Adrenal gland (tissue), 12 donors: Measurements from ENCODE around the gene PPFIA3. TPM values are rescaled to one million over a fixed set of nuclear protein-coding genes. Genes with fewer than 3 reads are reported as not detected.
"Not testable (repeated sequence)": the region's sequence is repeated elsewhere in the genome, so short reads cannot be mapped to it uniquely, and the experiment has no call there.

Source experiments
- DNase-seq, 7 donors: peaks; one replicate each; pipeline ENCODE4 v3.0.0-alpha.2; 2019 to 2020
- H3K27ac ChIP-seq, 5 donors: fragments of 200-600 bp; sonication (generic) in 4 of 5; 1 replicate in 3 of 5; 2 replicates in 2 of 5; pipeline versions ENCODE4 v1.5.1 to v1.8.0; 2016 to 2020; ENCODE audit warnings: mild to moderate bottlenecking in 1 of 5
- H3K27me3 ChIP-seq: fragments of 200-600 bp; 2 replicates; pipeline ENCODE4 v1.8.0; 2021
- H3K36me3 ChIP-seq, 2 donors: fragments of 200-600 bp; replicated peaks in 1 of 2; 1 replicate in 1 of 2; 2 replicates in 1 of 2; pipeline versions ENCODE4 v1.5.1 to v1.8.0; 2018 to 2022
- H3K4me1 ChIP-seq, 2 donors: fragments of 200-600 bp; replicated peaks in 1 of 2; 1 replicate in 1 of 2; 2 replicates in 1 of 2; pipeline versions ENCODE4 v1.5.1 to v1.8.0; 2018 to 2021
- H3K4me3 ChIP-seq, 4 donors: fragments of 200-600 bp; sonication (generic) in 3 of 4; one replicate each; pipeline ENCODE4 v1.5.1; 2016 to 2018
- H3K9me3 ChIP-seq, 3 donors: fragments of 200-600 bp; sonication (generic) in 1 of 3; replicated peaks in 1 of 3; 1 replicate in 2 of 3; 2 replicates in 1 of 3; pipeline versions ENCODE4 v1.5.1 to v1.8.0; 2016 to 2021
- CTCF ChIP-seq, 6 experiments: fragments of 450-650 bp in 4 of 6; fragments of 200-600 bp in 2 of 6; sonication (generic) in 1 of 6; IDR thresholded peaks; 1 replicate in 5 of 6; 2 replicates in 1 of 6; pipeline versions ENCODE4 v1.5.1 to v1.8.0; 2016 to 2021; ENCODE audit warnings: antibody characterized with exemption in 6 of 6, mild to moderate bottlenecking in 2 of 6, moderate library complexity in 1 of 6
- POLR2A ChIP-seq, 2 donors: fragments of 450-650 bp; IDR thresholded peaks; one replicate each; pipeline ENCODE4 v1.6.1; 2017; ENCODE audit warnings: antibody characterized with exemption in 2 of 2, mild to moderate bottlenecking in 2 of 2, moderate library complexity in 1 of 2
- WGBS, 4 donors: extraction: QIAGEN DNeasy Blood & Tissue Kit in 2 of 4; methylation state at CpG; one replicate each; pipeline versions ENCODE4 v1.1.5 to v1.1.7; 2013 to 2017; 5-methylcytosine and 5-hydroxymethylcytosine counted together
- intact Hi-C, 2 donors: fragments of 100-400 bp; cut with DNase I; formaldehyde crosslinking; loops; one replicate each; pipeline versions ENCODE4 v1.14.1 to v1.15.0; 2022 to 2023
- polyA plus RNA-seq, 3 donors: library from polyadenylated mRNA; stranded (reverse); fragments of 200-250 nt in 2 of 3; fragments of 350-450 nt in 1 of 3; fragmentation: Illumina TruSeq in 1 of 3; extraction: RNeasy Lipid Tissue Mini Kit (QIAGEN cat#74804) in 1 of 3; gene quantifications; one replicate each; pipeline ENCODE4 v1.2.3, GENCODE V29; 2013 to 2014
- total RNA-seq, 9 donors: library from RNA; depleted of rRNA in 4 of 9; stranded (reverse); fragments of >200 nt in 4 of 9; fragments of 120-200 nt in 1 of 9; fragmentation: NEBNext Ultra II Directional in 1 of 9; extraction: Animal tissue kit (Norgen Biotek cat#: 25700) in 1 of 9; gene quantifications; one replicate each; pipeline versions ENCODE4 v1.1.0 to v1.2.4, GENCODE V29; 2013 to 2023
- donor health status: healthy with polysubstance abuse.
- donor health status: Bipolar disorder and iron deficiency.
- donor health status: DM: yes; HTN: yes; CAD: no.
- donor health status: DM: no; HTN: no; CAD: no.
- donor health status: DM: no; HTN: no; CAD: no.
- donor health status: DM: yes; HTN: yes; CAD: no.

The PPFIA3 gene
- total and polyA plus RNA-seq, 12 donors: 2.9 to 60.2 (median 14.9) TPM

DNA sequence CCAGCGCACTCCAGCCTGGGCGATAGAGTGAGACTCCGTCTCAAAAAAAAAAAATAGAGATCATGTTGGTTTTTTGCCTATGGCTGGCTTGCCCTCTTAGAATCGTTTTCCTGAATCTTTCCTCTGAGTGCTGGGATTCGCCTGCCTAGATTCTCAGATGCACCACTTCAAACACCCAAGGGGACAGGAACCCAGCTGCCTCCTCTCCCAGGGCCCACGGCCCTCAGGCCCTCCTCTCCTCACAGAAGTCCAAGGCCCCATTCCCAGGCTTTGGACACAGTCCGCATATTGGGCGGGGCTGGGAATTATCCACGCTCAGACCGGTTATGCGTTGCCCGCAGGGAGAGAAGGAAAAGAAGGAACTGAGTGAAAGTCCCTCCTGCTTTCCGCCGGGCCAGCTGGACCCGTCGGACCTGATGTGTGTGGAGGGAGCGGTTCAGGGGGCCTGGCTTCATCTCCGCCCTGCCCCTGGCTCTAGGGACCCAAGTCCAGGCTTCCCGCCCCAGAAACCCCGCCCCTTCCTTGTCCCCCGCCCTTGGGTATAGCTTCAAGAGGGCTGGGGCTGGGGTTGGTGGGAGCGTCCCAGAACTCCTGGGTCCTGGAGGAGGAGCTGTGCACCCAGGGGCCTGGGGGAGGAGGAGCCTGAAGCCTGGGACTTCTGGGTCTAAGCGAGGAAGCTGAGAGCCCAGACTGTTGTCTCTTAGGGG lies 5.8 kb downstream of the PPFIA3 start:
- no peaks in the 10 kb centered on the region for H3K36me3 ChIP-seq
- no peak for DNase-seq
- no peak for TF ChIP-seq POLR2A (IDR thresholded peaks at IDR 0.05)
- no peak for TF ChIP-seq CTCF (IDR thresholded peaks at IDR 0.05)
- intact Hi-C loops: no loop called here
- peaks cover 0 to 13% of the 10 kb centered on the region in 2 donors for H3K4me1 ChIP-seq
- H3K4me3 ChIP-seq: no peak overlapping the region
- no peaks in the 10 kb centered on the region for H3K9me3 ChIP-seq
- H3K27me3 ChIP-seq: no peaks in the 10 kb centered on the region
- H3K27ac ChIP-seq: no peak overlapping the region
- WGBS, 4 donors: 63 to 75% (median 64%) methylated on average over 6 to 23 of the region's 23 CpGs

GRCh38 chr19:49126575-49126974 lies 7.2 kb downstream of the PPFIA3 start:
- TF ChIP-seq POLR2A (IDR thresholded peaks at IDR 0.05) (no peak), CTCF (IDR thresholded peaks at IDR 0.05) (no peak)
- intact Hi-C loops: no loop called here
- no peaks in the 10 kb centered on the region for H3K27me3 ChIP-seq
- DNase-seq: no peak
- no peaks in the 10 kb centered on the region for H3K9me3 ChIP-seq
- no peak overlapping the region for H3K27ac ChIP-seq
- H3K4me1 ChIP-seq: peaks cover 0 to 10% of the 10 kb centered on the region in 2 donors
- H3K36me3 ChIP-seq: no peaks in the 10 kb centered on the region
- no peak overlapping the region for H3K4me3 ChIP-seq
- 73 to 87% (median 84%) methylated on average over 4 of the region's 4 CpGs for WGBS, 4 donors

GRCh38 chr19:49127225-49127624 lies 7.9 kb downstream of the PPFIA3 start:
- H3K9me3 ChIP-seq, H3K36me3 ChIP-seq, H3K27me3 ChIP-seq, H3K4me1 ChIP-seq, H3K4me3 ChIP-seq, intact Hi-C loops, DNase-seq: not testable (repeated sequence)
- 92 to 99% (median 93%) methylated on average over 12 of the region's 12 CpGs for WGBS, 4 donors
- peak overlapping the region in 1 of 5 donors; percentile 90 for H3K27ac ChIP-seq

DNA sequence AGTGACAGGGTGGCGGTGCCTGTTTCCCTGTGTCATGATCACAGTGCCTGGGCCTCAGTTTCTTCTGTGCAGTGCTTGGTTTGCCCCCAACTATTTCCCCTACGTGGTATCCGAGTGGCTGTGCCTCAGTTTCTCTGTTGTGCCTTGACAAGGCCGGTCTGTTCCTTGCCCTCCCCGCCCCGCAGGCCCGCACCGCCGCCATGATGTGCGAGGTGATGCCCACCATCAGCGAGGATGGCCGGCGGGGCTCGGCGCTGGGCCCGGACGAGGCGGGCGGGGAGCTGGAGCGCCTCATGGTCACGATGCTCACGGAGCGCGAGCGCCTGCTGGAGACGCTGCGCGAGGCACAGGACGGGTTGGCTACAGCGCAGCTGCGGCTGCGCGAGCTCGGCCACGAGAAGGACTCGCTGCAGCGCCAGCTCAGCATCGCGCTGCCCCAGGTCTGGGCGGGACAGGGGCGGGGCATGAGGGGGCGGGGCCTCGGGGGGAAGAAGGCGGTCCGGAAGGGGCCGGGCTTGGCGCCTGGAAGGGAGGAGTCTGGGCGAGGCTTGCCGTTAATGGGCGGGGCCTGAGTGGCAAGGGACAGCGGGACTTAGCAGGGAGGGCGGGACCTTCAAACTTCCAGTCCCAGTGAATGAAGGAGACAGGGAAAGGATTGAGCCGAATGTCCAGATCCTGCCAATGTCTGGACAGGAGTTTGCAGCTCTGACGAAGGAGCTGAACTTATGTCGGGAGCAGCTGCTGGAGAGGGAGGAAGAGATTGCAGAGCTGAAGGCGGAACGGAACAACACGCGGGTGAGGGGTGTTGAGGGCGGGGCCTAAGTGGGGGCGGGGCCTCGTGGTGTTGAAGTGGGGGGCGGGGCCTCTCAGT lies 8.6 kb downstream of the PPFIA3 start:
- H3K4me1 ChIP-seq: peaks cover 0 to 10% of the 10 kb centered on the region in 2 donors
- WGBS, 4 donors: 0 to 9% (median 3%) methylated on average over 19 to 63 of the region's 63 CpGs
- peak overlapping the region in 1 of 4 donors; percentile 14 for H3K4me3 ChIP-seq
- no peaks in the 10 kb centered on the region for H3K27me3 ChIP-seq
- H3K27ac ChIP-seq: peak overlapping the region in 3 of 5 donors; percentile 45 to 90 (median 69)
- intact Hi-C loops: no loop called here
- peak; percentile 98 for DNase-seq
- H3K9me3 ChIP-seq: no peaks in the 10 kb centered on the region
- no peaks in the 10 kb centered on the region for H3K36me3 ChIP-seq
- TF ChIP-seq CTCF (IDR thresholded peaks at IDR 0.05) (peak in 2 of 6 experiments; percentile 39 to 50), POLR2A (IDR thresholded peaks at IDR 0.05) (no peak)
